Keratinocyte (primary cell): ENCODE data around the gene KRTAP6-2. TPM values are rescaled to one million over a fixed set of nuclear protein-coding genes. Genes with fewer than 3 reads are reported as not detected.

ENCODE experiments used
- DNase-seq: peaks from one replicate; pipeline ENCODE4 v3.0.0-alpha.2; 2011; ENCODE audit warnings: low read depth, missing footprints, low spot score
- FAIRE-seq: peaks from 2 replicates; lab custom pipeline; 2011; peaks lifted over from hg19 to GRCh38; lab: Jason Lieb, UNC
- H2AFZ ChIP-seq: 2 replicates; pipeline ENCODE4 v1.6.0; 2012; ENCODE audit warnings: low read length, control low read depth, inconsistent platforms; ENCODE audit not compliant: control insufficient read depth
- H3K27ac ChIP-seq: 2 replicates; pipeline ENCODE4 v1.5.1; 2011; ENCODE audit warnings: low read length; ENCODE audit not compliant: control insufficient read depth, insufficient read depth
- H3K27me3 ChIP-seq: 3 replicates; pipeline ENCODE4 v1.6.0; 2011; ENCODE audit warnings: low read length; ENCODE audit not compliant: control insufficient read depth, insufficient read depth; ENCODE audit errors: extremely low read depth
- H3K36me3 ChIP-seq, 2 experiments: 2 replicates in 1 of 2; 3 replicates in 1 of 2; pipeline ENCODE4 v1.5.1; 2011; ENCODE audit warnings: low read length in 2 of 2, mild to moderate bottlenecking in 1 of 2; ENCODE audit not compliant: control insufficient read depth in 2 of 2, insufficient read depth in 2 of 2; ENCODE audit errors: extremely low read depth in 1 of 2
- H3K4me1 ChIP-seq: 3 replicates; pipeline ENCODE4 v1.5.1; 2011; ENCODE audit warnings: low read length; ENCODE audit not compliant: control insufficient read depth, insufficient read depth; ENCODE audit errors: extremely low read depth
- H3K4me2 ChIP-seq: 3 replicates; pipeline ENCODE4 v1.6.0; 2011; ENCODE audit warnings: low read depth, low read length; ENCODE audit not compliant: control insufficient read depth, insufficient read depth; ENCODE audit errors: extremely low read depth
- H3K4me3 ChIP-seq, 3 experiments: fragments of 200-600 bp in 1 of 3; sonication (generic) in 1 of 3; 2 replicates in 2 of 3; 3 replicates in 1 of 3; pipeline ENCODE4 v1.5.1; 2011 to 2016; ENCODE audit warnings: low read length in 3 of 3, mild to moderate bottlenecking in 3 of 3, control low read depth in 2 of 3, inconsistent platforms in 1 of 3, low read depth in 1 of 3, mixed read lengths in 1 of 3, mixed run types in 1 of 3, moderate library complexity in 1 of 3; ENCODE audit not compliant: control insufficient read depth in 2 of 3, insufficient read depth in 2 of 3; ENCODE audit errors: extremely low read depth in 1 of 3
- H3K79me2 ChIP-seq: 2 replicates; pipeline ENCODE4 v1.6.0; 2012; ENCODE audit warnings: low read length; ENCODE audit not compliant: control insufficient read depth, insufficient read depth
- H3K9ac ChIP-seq: 3 replicates; pipeline ENCODE4 v1.6.0; 2011; ENCODE audit warnings: low read length; ENCODE audit not compliant: control insufficient read depth, insufficient read depth; ENCODE audit errors: extremely low read depth
- H3K9me1 ChIP-seq: 3 replicates; pipeline ENCODE4 v1.6.0; 2011; ENCODE audit warnings: low read length; ENCODE audit not compliant: control insufficient read depth, insufficient read depth; ENCODE audit errors: extremely low read depth
- H3K9me3 ChIP-seq: 2 replicates; pipeline ENCODE4 v1.5.1; 2012; ENCODE audit warnings: low read depth, low read length; ENCODE audit not compliant: control insufficient read depth
- H4K20me1 ChIP-seq: 3 replicates; pipeline ENCODE4 v1.6.0; 2011; ENCODE audit warnings: low read length; ENCODE audit not compliant: control insufficient read depth, insufficient read depth; ENCODE audit errors: extremely low read depth
- CTCF ChIP-seq, 3 experiments: IDR thresholded peaks in 1 of 3; conservative IDR thresholded peaks in 1 of 3; optimal IDR thresholded peaks in 1 of 3; 2 replicates in 2 of 3; 3 replicates in 1 of 3; pipeline versions ENCODE3 to v1.5.1; 2011; ENCODE audit warnings: low read length in 3 of 3, mild to moderate bottlenecking in 3 of 3, moderate library complexity in 2 of 3, control low read depth in 1 of 3, inconsistent platforms in 1 of 3; ENCODE audit not compliant: insufficient read depth in 2 of 3; ENCODE audit errors: extremely low read depth in 1 of 3
- EZH2 ChIP-seq: IDR thresholded peaks from one replicate; pipeline ENCODE4 v1.6.1; 2012; ENCODE audit warnings: inconsistent platforms, mild to moderate bottlenecking, low read length, moderate library complexity
- dilution Hi-C: fragments of 300-500 bp; cut with MboI; formaldehyde crosslinking; loops from one replicate; pipeline ENCODE4 v1.7.0; 2020; ENCODE audit warnings: low sequenced_read_pairs; ENCODE audit not compliant: extremely low pct_ligation_motif_present
- polyA plus RNA-seq, 5 experiments: library from polyadenylated mRNA; depleted of rRNA in 3 of 5; stranded (reverse) in 3 of 5; stranded (forward) in 1 of 5; unstranded in 1 of 5; fragments of >200 nt; gene quantifications; 1 replicate in 1 of 5; 2 replicates in 3 of 5; 3 replicates in 1 of 5; pipeline versions ENCODE4 v1.2.1 to v1.2.3, GENCODE V29; 2011 to 2012; ENCODE audit warnings: missing spikeins in 2 of 5, low read depth in 1 of 5, low replicate concordance in 1 of 5

KRTAP6-2 gene
- polyA plus RNA-seq, 1 donor (not counting 4 experiments of a cell fraction or from before 2014, with no cell fraction given), result not detected

- no peaks in the 10 kb centered on the region for H3K4me1 ChIP-seq
- no peak overlapping the region for H3K4me2 ChIP-seq
- H3K36me3 ChIP-seq, result no peaks in the 10 kb centered on the region
- H3K79me2 ChIP-seq, result no peaks in the 10 kb centered on the region
- H3K9me1 ChIP-seq, result no peaks in the 10 kb centered on the region
- no peaks in the 10 kb centered on the region for H4K20me1 ChIP-seq
- no peak overlapping the region for H3K4me3 ChIP-seq
- no peaks in the 10 kb centered on the region for H3K27me3 ChIP-seq
- DNase-seq (no peak), FAIRE-seq (no peak)
- H3K27ac ChIP-seq, result no peak overlapping the region
- H3K9me3 ChIP-seq, result no peaks in the 10 kb centered on the region
- no peak overlapping the region for H3K9ac ChIP-seq
- dilution Hi-C loops, result no loop called here
- no peak overlapping the region for H2AFZ ChIP-seq
- TF ChIP-seq EZH2 (no peak), CTCF (optimal IDR thresholded peaks at IDR 0.05 in 1 of 3, IDR thresholded peaks at IDR 0.05 in 1 of 3, conservative IDR thresholded peaks at IDR 0.05 in 1 of 3; ENCODE audit: extremely low read depth in 1 of 3, insufficient read depth in 2 of 3, low read length in 3 of 3) (no peak)
These were observed 31.1 kb downstream of the KRTAP6-2 start for GRCh38 chr21:30567617-30568016.

DNA sequence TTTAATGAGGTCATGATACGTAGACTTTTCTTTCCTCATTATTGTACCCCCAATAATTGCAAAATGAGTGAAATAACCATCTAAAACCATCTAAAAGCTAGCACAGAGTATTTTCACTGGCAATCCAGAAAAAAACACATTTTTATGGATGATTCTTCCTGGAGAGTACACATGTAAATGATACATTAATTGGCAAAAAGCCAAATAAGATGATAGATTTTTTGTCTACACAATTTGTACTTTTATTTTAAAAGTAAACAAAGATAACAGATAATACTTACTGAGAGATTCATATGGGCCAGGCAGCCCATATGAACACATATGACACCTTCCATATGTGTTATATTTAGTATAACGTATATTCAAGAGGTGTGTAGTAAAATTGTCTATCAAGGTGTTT is 35.1 kb downstream of the KRTAP6-2 start:
- H2AFZ ChIP-seq, result no peak overlapping the region
- no peaks in the 10 kb centered on the region for H3K9me1 ChIP-seq
- H3K4me3 ChIP-seq, result no peak overlapping the region
- H3K27ac ChIP-seq, result no peak overlapping the region
- no peaks in the 10 kb centered on the region for H3K27me3 ChIP-seq
- no peaks in the 10 kb centered on the region for H3K4me1 ChIP-seq
- FAIRE-seq (no peak), DNase-seq (no peak)
- TF ChIP-seq CTCF (optimal IDR thresholded peaks at IDR 0.05 in 1 of 3, IDR thresholded peaks at IDR 0.05 in 1 of 3, conservative IDR thresholded peaks at IDR 0.05 in 1 of 3; ENCODE audit: extremely low read depth in 1 of 3, insufficient read depth in 2 of 3, low read length in 3 of 3), result no peak
- no peak for TF ChIP-seq EZH2
- no peak overlapping the region for H3K9ac ChIP-seq
- no peak overlapping the region for H3K4me2 ChIP-seq
- no peaks in the 10 kb centered on the region for H3K9me3 ChIP-seq
- no peaks in the 10 kb centered on the region for H3K79me2 ChIP-seq
- dilution Hi-C loops, result no loop called here
- no peaks in the 10 kb centered on the region for H4K20me1 ChIP-seq
- H3K36me3 ChIP-seq, result no peaks in the 10 kb centered on the region
